Activated CD8-positive, alpha-beta memory T cell treated with anti-CD3 and anti-CD28 coated beads, Interleukin-2, amount 10 ng/mL, durations not matched to agents 7 days and 5 days (primary cell): ENCODE data around the gene TOE1. TPM values are rescaled to one million over a fixed set of nuclear protein-coding genes. Genes with fewer than 3 reads are reported as not detected.
A peak's percentile ranks its signal among the peaks of the same experiment; 100 is the strongest.

ENCODE experiments used
- ATAC-seq: fragments of 150-1000 bp; cut with Tn5 transposase; one replicate; pipeline ENCODE4 v1.10.0; 2021; ENCODE audit warnings: moderate library complexity
- CTCF ChIA-PET: fragments of 350-600 bp; sonication (Branson Sonifier 250); formaldehyde crosslinking; loops from one replicate; lab custom pipeline; 2021; ENCODE audit warnings: antibody characterized with exemption; lab: Charles Lee
- DNase-seq: peaks from one replicate; pipeline ENCODE4 v3.0.0-alpha.2; 2020
- H3K27ac Mint-ChIP-seq: one replicate; pipeline ENCODE4 v1.8.0; 2021; ENCODE audit warnings: mild to moderate bottlenecking, mixed read lengths
- H3K27me3 Mint-ChIP-seq: one replicate; pipeline ENCODE4 v1.8.0; 2021; ENCODE audit warnings: mixed read lengths
- H3K36me3 Mint-ChIP-seq: one replicate; pipeline ENCODE4 v1.8.0; 2021; ENCODE audit warnings: mild to moderate bottlenecking, mixed read lengths
- H3K4me1 Mint-ChIP-seq: one replicate; pipeline ENCODE4 v1.8.0; 2021; ENCODE audit warnings: mixed read lengths
- H3K4me3 Mint-ChIP-seq: one replicate; pipeline ENCODE4 v1.8.0; 2021; ENCODE audit warnings: mild to moderate bottlenecking, moderate library complexity, mixed read lengths
- H3K9me3 Mint-ChIP-seq: one replicate; pipeline ENCODE4 v1.8.0; 2022; ENCODE audit warnings: low read depth, mixed read lengths
- total RNA-seq, 2 experiments: library from RNA; stranded (reverse); gene quantifications; one replicate each; pipeline ENCODE4 v1.2.3, GENCODE V29; 2021

TOE1 gene
- total RNA-seq, 2 experiments from 2014 or later, result 21.4 to 26.5 TPM

GRCh38 chr1:45331436-45332345 is 8.3 kb upstream of the TOE1 start:
- Mint-ChIP-seq H3K36me3 (peaks cover 6% of the 10 kb centered on the region), H3K4me1 (peaks cover 39% of the 10 kb centered on the region), H3K27me3 (no peaks in the 10 kb centered on the region), H3K9me3 (no peaks in the 10 kb centered on the region), H3K4me3 (no peak overlapping the region), H3K27ac (no peak overlapping the region)
- CTCF ChIA-PET, result interaction anchor here (0.6 to 1.1 kb wide), 2 partner anchors 8 to 148 kb away, joined by 3 to 4 read pairs; partner anchors contain the start of genes MUTYH and TOE1
- ATAC-seq, result no peak
- DNase-seq, result no peak

DNA sequence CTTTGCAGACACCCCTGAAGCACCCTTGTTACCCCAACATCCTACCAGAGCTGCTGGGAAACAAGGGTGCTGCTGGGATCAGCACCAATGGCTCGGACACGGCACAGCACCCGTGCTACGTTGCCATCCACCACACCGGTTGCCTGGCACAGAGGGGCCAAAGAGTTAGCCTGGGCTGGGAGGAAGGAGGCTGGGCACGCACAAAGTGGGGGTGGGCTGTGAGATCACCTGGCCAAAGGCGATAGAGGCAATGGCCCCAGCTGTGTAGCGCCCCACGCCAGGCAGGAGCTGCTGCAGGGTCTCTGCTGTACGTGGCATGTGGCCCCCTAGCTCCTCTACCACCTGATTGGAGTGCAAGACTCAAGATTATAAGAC is 7.6 kb upstream of the TOE1 start:
- H3K36me3 Mint-ChIP-seq, result peaks cover 9% of the 10 kb centered on the region
- ATAC-seq (no peak), DNase-seq (no peak)
- CTCF ChIA-PET, result interaction anchor here (0.6 kb wide), 1 partner anchor 147 kb away, joined by 3 read pairs; no protein-coding TSS in a partner anchor
- no peak overlapping the region for H3K4me3 Mint-ChIP-seq
- no peak overlapping the region for H3K27ac Mint-ChIP-seq
- peaks cover 41% of the 10 kb centered on the region for H3K4me1 Mint-ChIP-seq
- H3K27me3 Mint-ChIP-seq, result no peaks in the 10 kb centered on the region
- no peaks in the 10 kb centered on the region for H3K9me3 Mint-ChIP-seq

- Mint-ChIP-seq H3K4me1 (peaks cover 45% of the 10 kb centered on the region), H3K9me3 (peaks cover 3% of the 10 kb centered on the region)
- CTCF ChIA-PET, result interaction anchor here (1.0 to 1.7 kb wide), 6 partner anchors 28 to 320 kb away, joined by 3 to 5 read pairs (median 4); partner anchors contain the start of genes CCDC163 and MMACHC
These were observed 5.4 kb upstream of the TOE1 start for GRCh38 chr1:45334308-45335245.

DNA sequence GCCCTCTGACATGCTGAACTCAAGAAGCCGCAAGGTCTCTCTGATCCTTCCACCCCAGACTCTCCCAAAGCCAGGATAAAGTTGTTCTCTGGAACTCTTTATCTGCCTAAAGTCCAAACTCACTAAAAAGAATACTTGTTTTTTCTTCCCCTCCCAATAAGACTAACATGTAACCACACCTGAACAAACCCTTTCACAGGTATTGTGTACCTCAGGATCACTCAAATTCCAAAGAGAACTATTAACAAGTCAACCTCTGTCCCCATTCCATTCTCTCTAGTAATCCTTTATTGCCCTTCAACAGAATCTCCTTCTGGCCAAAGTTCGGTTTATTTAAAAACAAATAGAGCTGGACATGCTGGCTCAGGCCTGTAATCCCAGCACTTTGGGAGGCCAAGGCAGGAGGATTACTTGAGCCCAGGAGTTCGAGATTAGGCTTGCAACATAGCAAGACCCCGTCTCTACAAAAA is 4.1 kb upstream of the TOE1 start:
- ATAC-seq, result no peak
- peaks cover 49% of the 10 kb centered on the region for H3K4me1 Mint-ChIP-seq
- H3K4me3 Mint-ChIP-seq, result no peak overlapping the region
- peaks cover 3% of the 10 kb centered on the region for H3K9me3 Mint-ChIP-seq
- H3K27ac Mint-ChIP-seq, result no peak overlapping the region
- DNase-seq, result no peak
- H3K36me3 Mint-ChIP-seq, result peaks cover 25% of the 10 kb centered on the region
- H3K27me3 Mint-ChIP-seq, result no peaks in the 10 kb centered on the region
- CTCF ChIA-PET, result interaction anchor here (1.2 kb wide), 1 partner anchor 24 kb away, joined by 3 read pairs; no protein-coding TSS in a partner anchor

More at GRCh38 chr1:45334308-45335245, 5.4 kb upstream of the TOE1 start:
- Mint-ChIP-seq H3K27ac (peak overlapping the region; percentile 80), H3K4me3 (no peak overlapping the region), H3K27me3 (no peaks in the 10 kb centered on the region), H3K36me3 (peaks cover 25% of the 10 kb centered on the region)
- peak; percentile 51 for ATAC-seq
- peak; percentile 62 for DNase-seq

GRCh38 chr1:45337630-45338325 is 2.2 kb upstream of the TOE1 start:
- peaks cover 34% of the 10 kb centered on the region for H3K36me3 Mint-ChIP-seq
- CTCF ChIA-PET, result interaction anchor here (1.0 to 3.0 kb wide), 3 partner anchors 10 to 324 kb away, joined by 3 to 21 read pairs (median 5); no protein-coding TSS in a partner anchor
- ATAC-seq, result no peak

DNA sequence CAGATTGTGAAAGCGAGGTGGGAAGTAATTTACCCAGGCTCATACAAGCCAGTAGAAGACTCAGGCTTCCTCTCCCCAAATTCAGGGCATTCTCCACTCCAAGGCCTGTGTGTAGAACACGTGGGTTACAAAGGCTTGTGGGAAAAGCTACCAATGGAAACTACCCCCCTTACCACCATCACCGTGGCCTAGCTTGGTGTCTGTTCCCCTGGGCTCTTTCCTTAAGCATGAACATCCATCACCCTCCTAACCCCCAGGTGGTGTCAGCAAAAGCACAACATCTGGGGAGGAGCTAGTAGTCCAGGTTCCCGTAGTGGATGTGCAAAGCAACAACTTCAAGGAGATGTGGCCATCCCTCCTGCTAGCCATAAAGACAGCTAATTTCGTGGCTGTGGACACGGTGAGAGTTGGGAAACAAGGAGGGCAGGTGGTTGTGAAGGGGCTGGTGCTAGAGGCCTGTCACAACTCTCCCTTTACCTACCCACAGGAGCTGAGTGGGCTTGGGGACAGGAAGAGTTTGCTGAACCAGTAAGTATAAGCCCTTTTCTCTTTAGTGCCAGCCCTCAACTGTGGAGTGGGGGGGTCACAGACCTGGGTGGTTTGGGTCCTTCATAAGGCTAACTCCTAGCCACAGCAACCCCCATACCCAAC is 971 bp downstream of the TOE1 start:
- Mint-ChIP-seq H3K36me3 (peaks cover 42% of the 10 kb centered on the region), H3K4me1 (peaks cover 49% of the 10 kb centered on the region), H3K27me3 (no peaks in the 10 kb centered on the region), H3K9me3 (peaks cover 3% of the 10 kb centered on the region), H3K27ac (peak overlapping the region; percentile 99), H3K4me3 (peak overlapping the region; percentile 99)
- DNase-seq, result peak; percentile 53
- no peak for ATAC-seq
- CTCF ChIA-PET, result interaction anchor here (0.8 to 4.8 kb wide), 21 partner anchors 7 to 541 kb away, joined by 3 to 67 read pairs (median 6); partner anchors contain the start of genes CCDC163, HECTD3, HPDL and MMACHC

More at GRCh38 chr1:45337630-45338325, 2.2 kb upstream of the TOE1 start:
- Mint-ChIP-seq H3K27me3 (no peaks in the 10 kb centered on the region), H3K4me3 (peak overlapping the region; percentile 10), H3K4me1 (peaks cover 66% of the 10 kb centered on the region), H3K9me3 (peaks cover 3% of the 10 kb centered on the region), H3K27ac (peak overlapping the region; percentile 77)
- DNase-seq, result no peak

GRCh38 chr1:45344499-45344898 is 4.5 kb downstream of the TOE1 start:
- Mint-ChIP-seq H3K27ac (no peak overlapping the region), H3K36me3 (peaks cover 23% of the 10 kb centered on the region), H3K4me1 (peaks cover 31% of the 10 kb centered on the region), H3K9me3 (no peaks in the 10 kb centered on the region), H3K4me3 (no peak overlapping the region), H3K27me3 (no peaks in the 10 kb centered on the region)
- CTCF ChIA-PET, result interaction anchor here (1.4 to 1.8 kb wide), 2 partner anchors 16 to 149 kb away, joined by 3 to 6 read pairs; no protein-coding TSS in a partner anchor
- DNase-seq (no peak), ATAC-seq (no peak)

DNA sequence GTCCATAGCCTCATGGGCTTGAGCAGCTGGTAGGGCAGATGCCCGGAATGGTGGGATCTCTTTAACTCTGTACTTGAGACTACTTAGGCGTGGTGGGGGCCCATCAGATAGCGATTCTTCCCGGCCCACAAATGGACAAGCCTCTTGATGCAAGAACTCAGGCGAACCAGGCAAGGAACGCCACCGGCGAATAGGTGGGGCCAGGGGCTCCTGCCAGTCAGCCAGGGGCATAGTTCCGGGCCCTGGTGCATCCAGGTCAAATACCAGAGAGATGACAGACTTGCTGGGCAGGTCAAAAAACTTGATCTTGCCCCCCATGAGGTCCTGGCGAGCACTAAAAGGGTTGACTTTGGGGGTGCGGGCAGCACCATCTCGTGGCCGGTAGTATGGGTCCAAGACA is 5.0 kb downstream of the TOE1 start:
- Mint-ChIP-seq H3K36me3 (peaks cover 21% of the 10 kb centered on the region), H3K4me1 (peaks cover 31% of the 10 kb centered on the region), H3K4me3 (no peak overlapping the region), H3K27me3 (no peaks in the 10 kb centered on the region), H3K27ac (no peak overlapping the region), H3K9me3 (no peaks in the 10 kb centered on the region)
- DNase-seq (no peak), ATAC-seq (no peak)
- CTCF ChIA-PET, result interaction anchor here (1.8 kb wide), 1 partner anchor 17 kb away, joined by 6 read pairs; no protein-coding TSS in a partner anchor

DNA sequence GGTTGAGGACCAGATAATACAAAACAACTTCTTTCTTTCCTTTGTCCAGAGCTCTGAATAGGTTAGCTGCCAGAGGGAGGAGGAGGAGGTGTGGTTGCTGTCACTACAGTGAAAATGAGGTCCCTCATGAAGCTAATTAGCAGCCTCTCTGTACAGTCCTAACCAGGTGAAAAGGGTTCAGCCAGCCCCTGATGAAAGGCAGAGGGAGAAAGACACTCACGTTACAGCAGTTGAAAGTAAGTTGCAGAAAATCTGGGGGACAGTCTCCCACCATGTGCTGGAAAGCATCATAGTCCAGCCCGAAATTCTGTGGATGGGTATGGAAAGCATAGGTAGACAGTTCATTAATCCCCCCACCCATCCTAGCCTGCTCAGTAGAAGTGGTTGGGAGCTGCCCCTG is 6.5 kb downstream of the TOE1 start:
- ATAC-seq (no peak), DNase-seq (no peak)
- H3K9me3 Mint-ChIP-seq, result no peaks in the 10 kb centered on the region
- H3K27ac Mint-ChIP-seq, result no peak overlapping the region
- H3K4me3 Mint-ChIP-seq, result no peak overlapping the region
- CTCF ChIA-PET, result interaction anchor here (1.0 to 1.4 kb wide), 2 partner anchors 43 to 147 kb away, joined by 4 to 6 read pairs; no protein-coding TSS in a partner anchor
- H3K4me1 Mint-ChIP-seq, result peaks cover 36% of the 10 kb centered on the region
- no peaks in the 10 kb centered on the region for H3K27me3 Mint-ChIP-seq
- peaks cover 20% of the 10 kb centered on the region for H3K36me3 Mint-ChIP-seq

DNA sequence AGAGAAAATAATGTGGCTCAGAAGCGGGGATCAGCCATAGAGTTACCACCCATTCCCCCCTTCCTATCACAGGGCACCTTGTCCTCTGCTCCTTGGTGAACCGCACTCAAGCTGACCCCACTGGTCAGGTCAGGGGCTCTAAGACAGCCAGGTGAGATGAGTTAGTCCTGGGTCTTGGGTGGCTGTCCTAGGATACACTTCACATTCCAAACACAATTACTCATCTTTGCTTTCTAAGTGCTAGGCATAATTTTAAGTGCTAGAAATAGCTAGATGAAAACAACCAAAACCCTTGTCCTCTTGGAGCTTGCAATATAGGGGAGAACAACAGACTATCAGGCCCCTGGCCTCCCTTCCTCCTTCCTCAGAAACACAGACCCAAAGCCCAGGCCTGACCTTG is 8.1 kb downstream of the TOE1 start:
- Mint-ChIP-seq H3K4me3 (no peak overlapping the region), H3K27me3 (no peaks in the 10 kb centered on the region), H3K36me3 (peaks cover 6% of the 10 kb centered on the region), H3K4me1 (peaks cover 24% of the 10 kb centered on the region), H3K9me3 (no peaks in the 10 kb centered on the region), H3K27ac (no peak overlapping the region)
- DNase-seq, result no peak
- CTCF ChIA-PET, result interaction anchor here (0.6 to 1.7 kb wide), 5 partner anchors 8 to 187 kb away, joined by 3 to 6 read pairs (median 5); partner anchors contain the start of genes CCDC163, HPDL, MMACHC and MUTYH
- ATAC-seq, result no peak

- CTCF ChIA-PET, result interaction anchor here (1.2 to 1.7 kb wide), 3 partner anchors 9 to 143 kb away, joined by 3 to 6 read pairs (median 6); partner anchors contain the start of genes HPDL, MUTYH and TOE1
- Mint-ChIP-seq H3K9me3 (no peaks in the 10 kb centered on the region), H3K4me1 (peaks cover 24% of the 10 kb centered on the region), H3K36me3 (peaks cover 6% of the 10 kb centered on the region), H3K27me3 (no peaks in the 10 kb centered on the region), H3K4me3 (no peak overlapping the region), H3K27ac (no peak overlapping the region)
- ATAC-seq (no peak), DNase-seq (no peak)
These were observed 8.6 kb downstream of the TOE1 start for GRCh38 chr1:45348609-45348965.
